ENCODE data around the gene MORN1.
"Not testable (repeated sequence)": the region's sequence is repeated elsewhere in the genome, so short reads cannot be mapped to it uniquely, and the experiment has no call there.

MORN1 gene

GRCh38 chr1:2391041-2391930, at the start of gene MORN1, which contains the start of gene RER1:
Gene MORN1 (minus strand): TSS chr1:2391554. CDS start chr1:2391533, 21 bp downstream.
Gene RER1 (plus strand): TSS chr1:2391841. CDS start chr1:2395791, 3,950 bp downstream.
- DNase-seq (ENCODE audit: low read depth in 2 of 2): peak; percentile 97 to 98

GRCh38 chr1:2440346-2440745, 49.0 kb upstream of the MORN1 start:
- DNase-seq (ENCODE audit: low read depth in 2 of 2): not testable (repeated sequence)

GRCh38 chr1:2439369-2439768, 48.0 kb upstream of the MORN1 start:
- DNase-seq (ENCODE audit: low read depth in 2 of 2): no peak

DNA sequence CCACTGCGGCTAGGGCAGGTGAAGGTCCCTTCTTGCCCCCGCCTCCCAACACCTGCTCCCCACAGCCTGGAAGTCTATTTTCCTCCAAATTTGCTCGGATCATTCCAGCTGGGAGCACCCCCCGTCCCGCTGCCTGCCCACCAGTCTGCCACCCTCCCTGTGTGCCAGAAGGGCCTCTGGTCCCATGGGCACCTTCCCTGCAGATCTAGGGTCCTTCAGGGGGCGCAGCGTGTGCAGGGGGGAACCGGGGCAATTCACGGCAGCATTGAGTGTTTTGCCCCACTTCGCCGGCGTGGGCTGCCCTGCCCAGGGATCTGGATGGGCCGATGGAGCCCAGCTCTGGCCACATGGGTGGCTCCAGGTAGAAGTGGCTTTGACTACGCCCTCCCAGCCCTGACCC, 47.3 kb upstream of the MORN1 start:
- DNase-seq (ENCODE audit: low read depth in 2 of 2): no peak

DNA sequence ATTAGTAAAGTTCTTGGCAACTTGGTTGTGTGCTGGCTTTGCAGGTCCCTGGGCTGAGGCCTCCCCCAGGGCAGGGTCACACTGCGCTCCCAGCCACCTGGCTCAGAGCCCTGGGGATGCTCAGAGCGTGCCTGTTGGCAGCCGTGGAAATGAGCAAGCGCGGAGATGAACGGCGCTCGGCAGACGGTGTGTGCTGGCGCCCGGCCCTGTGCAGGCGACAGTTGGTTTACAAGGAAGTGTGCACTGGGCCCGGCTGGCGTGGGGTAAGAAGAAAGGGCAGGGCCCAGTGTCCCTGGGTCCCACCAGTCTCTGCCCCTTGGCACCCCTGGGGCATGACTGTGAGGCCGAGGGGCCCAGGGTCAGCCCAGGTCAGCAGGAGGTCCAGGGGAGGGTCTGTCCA, 46.7 kb upstream of the MORN1 start:
- DNase-seq (ENCODE audit: low read depth in 2 of 2): no peak

- DNase-seq (ENCODE audit: low read depth in 2 of 2): no peak
Observed at GRCh38 chr1:2437617-2438016, 46.3 kb upstream of the MORN1 start.

DNA sequence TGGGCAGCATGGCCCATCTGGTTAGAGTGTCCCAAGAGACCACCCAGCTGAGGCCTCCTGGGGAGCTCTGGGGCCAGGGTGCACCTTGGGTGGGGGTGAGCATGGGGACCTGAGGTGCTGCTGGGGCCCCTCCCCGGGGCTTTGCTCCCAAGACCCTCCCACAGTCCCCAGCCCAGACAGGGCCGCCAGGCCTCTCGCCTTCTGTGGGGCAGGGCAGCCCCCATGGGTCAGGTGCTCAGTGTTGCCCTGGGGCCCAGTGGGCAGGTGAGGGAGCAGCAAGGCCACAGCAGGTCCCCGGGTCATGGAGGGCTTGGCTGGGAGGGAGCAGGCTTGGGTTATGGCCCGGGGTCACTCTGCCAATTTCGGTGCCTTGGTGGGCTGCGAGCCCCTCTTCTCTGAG, 45.5 kb upstream of the MORN1 start:
- DNase-seq (ENCODE audit: low read depth in 2 of 2): no peak

DNA sequence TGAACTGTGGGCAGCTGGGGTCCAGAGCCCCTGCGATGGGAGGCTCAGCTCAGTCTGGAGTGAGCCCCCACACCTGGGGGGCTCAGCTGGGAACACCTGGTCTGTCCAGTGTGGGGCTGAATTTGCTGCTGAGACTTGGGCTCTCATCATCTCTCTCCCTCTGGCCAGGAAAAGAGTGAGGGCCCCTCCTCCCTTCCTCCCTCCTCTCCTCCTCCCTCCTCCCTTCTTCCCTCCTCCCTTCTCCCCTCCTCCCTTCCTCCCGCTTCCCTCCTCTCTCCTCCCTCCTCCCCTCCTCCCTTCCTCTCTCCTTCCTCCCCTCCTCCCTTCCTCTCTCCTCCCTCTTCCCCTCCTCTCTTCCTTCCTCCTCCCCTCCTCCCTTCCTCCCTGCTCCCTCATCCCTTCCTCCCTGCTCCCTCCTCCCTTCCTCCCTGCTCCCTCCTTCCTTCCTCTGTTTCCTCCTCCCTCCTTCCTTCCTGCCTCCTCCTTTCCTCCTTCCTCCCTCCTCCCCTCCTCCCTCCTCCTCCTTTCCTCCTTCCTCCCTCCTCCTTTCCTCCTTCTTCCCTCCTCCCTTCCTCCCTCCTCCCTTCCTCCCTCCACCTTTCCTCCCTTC, 44.5 kb upstream of the MORN1 start:
- no peak for DNase-seq (ENCODE audit: low read depth in 2 of 2)

- no peak for DNase-seq (ENCODE audit: low read depth in 2 of 2)
Observed at GRCh38 chr1:2435091-2435490, 43.7 kb upstream of the MORN1 start.

DNA sequence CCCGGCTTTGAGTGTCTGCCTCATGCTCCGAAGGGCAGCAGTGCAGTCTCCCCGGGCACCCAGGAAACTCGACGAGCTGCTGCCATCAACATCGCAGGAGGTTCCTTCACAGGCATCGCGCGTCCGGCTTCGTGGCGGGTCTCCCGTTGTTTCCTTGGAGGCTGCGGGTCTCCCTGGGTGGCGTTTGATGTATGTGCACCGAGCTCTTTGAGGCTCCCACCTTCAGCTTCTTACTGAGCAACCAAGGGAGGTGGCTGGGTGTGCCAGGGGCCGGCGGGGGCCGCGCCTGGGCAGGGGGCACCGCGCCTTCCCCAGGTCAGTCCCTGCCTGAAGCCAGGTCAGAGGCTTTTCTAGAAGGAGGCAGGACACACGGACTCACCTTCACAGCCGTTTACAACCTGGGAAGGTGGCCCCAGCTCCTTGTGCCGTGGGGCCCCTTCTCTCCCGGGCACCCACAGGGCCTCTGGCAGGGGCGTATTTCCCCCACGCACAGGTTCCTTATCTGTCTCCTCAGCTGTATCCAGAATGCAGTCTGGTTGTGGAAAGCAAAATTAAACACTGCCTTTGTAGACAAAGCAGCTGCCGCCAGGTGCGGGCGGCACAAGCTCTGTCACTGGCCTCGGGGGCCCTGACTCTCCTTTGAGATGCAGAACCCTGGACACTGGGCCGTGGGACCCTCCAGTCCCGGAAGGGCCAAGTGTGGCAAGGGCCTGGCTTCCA, 42.7 kb upstream of the MORN1 start:
- no peak for DNase-seq (ENCODE audit: low read depth in 2 of 2)

DNA sequence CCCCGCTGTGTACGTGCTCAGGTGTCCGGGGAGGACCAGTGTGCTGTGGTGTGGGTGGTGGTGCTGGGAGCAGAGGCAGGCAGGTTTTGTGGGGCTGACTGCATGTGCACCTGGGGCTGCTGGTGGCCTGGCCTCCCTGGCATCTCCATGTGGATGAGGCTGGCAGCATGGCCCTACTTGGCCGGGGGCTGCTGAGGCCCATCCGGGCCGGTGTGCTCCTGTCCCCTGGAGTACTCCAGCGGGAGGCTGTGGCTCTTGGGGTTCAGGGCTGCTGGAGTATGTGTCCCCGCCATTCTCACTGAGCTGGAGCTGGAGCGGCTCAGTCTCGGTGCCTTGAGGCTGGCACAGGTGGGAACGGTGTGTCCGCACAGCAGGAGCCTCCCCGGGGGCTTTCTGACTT, 41.8 kb upstream of the MORN1 start:
- DNase-seq (ENCODE audit: low read depth in 2 of 2): no peak

DNA sequence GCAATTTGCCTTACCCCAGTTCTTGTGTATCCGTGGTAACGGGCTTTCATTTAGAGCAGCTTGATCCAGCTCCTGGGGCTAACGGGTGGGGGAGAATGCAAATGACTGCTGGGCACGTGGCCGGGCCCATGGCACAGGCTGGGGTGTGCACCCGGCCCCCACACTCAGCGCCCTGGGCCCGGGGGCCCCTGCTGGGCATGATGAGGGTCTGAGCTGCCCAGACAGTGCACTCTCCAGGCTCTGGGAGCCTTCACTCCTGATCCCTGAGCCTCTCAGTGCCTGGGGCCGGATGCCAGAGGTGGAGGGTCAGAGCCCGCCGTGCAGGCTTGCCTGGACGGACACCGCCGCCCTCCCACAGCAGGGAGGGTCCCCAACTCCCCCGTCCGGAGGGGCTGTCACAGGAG, 41.1 kb upstream of the MORN1 start:
- DNase-seq (ENCODE audit: low read depth in 2 of 2): no peak

DNA sequence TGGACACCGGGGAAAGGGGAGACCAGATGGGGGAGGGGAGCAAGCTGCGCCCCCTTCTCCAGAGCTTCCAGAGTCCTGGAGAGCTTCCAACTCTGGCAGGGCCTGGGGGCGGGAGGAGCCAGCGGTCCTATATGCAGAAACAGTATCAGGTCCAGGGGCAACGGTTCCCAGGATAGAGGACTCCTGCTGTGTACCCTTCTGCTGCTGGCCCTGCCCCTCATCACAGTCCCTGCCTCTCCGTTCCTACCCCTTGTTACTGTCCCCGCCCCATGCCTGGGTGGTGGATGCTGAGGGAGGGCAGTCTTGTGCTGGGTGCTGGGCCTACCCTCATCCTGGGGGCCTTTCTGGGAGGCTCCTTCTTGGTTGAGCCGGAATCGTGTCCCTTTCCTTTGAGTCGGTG, 40.2 kb upstream of the MORN1 start:
- DNase-seq (ENCODE audit: low read depth in 2 of 2): no peak

GRCh38 chr1:2431103-2431502, 39.7 kb upstream of the MORN1 start:
- no peak for DNase-seq (ENCODE audit: low read depth in 2 of 2)

DNA sequence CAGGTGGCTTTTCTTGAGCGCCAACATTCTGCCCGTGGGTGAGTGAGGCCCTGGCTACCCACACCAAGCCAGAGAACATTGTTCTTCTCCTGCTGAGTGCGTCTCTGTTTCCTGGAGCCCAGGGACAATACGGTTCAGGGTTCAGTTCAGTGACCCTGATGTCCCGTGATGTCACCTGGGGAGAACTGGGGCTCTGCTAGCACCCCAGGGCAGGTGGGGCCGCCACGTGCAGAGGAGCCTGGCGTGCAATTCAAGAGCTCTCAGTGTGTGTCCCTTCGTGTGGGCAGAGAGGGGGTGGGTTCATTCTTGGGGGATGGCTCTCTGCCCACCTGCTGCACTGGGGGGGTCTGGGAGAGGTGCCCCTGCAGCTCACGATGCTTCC, 39.2 kb upstream of the MORN1 start:
- no peak for DNase-seq (ENCODE audit: low read depth in 2 of 2)

DNA sequence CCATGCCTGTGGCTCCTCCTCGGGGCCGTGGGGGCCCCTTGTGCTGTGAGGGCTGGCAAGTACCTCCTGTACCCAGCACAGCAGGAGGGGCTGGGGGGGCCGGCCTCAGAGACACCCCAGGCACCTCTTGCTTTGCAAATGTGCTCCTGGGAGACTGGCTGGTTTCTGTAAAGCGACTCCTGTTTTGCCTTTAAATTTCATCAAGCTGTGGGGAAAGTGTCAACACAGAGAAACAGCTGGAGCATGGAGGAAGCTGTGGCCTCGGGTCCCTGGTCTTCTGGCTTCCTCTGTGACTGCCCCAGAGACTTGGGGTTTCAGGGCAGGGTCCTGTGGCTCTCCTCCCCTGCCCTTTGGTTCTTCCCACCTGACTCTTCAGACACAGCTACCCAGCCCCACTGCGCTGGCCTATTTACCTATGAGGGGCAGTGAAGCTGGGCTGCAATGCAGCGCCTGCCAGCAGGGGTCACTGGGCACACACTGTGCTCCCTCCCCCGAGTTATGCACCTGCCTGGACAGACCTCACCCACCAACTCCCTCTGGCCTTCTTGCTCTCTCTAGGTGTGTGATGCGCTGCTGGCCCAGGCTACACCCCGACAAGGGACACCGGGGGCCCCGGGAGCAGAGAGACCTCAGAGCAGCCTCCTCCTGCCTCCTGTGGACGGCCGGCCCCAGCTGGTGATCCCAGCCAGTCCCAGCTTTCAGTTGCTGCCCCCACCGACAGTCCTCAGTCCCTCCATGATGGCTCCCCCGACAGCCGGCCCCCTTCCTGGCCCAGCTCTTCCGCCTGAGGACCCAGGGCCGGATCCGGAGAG, 38.6 kb upstream of the MORN1 start:
- DNase-seq (ENCODE audit: low read depth in 2 of 2): no peak

DNA sequence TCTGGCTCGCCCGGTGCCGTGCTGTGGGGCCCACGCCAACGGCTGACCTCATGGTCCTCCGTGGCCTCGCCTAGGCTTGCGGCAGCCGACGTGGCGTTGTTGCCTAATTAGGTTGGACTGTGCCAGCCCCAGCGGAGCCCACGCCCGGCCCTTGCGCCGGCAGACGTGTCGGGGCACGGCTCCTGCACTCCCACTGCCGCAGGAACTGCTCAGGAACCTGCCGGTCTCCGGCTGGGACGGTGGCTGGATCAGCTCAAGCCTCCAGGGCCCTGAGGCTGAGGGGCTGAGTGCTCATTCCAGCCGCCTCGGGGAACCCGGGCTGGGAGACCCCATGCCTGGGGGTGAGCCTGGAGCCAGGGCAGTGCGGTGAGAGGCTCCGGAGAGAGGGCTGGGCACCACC, 37.1 kb upstream of the MORN1 start:
- DNase-seq (ENCODE audit: low read depth in 2 of 2): no peak

GRCh38 chr1:2427976-2428375, 36.6 kb upstream of the MORN1 start:
- DNase-seq (ENCODE audit: low read depth in 2 of 2): no peak

- no peak for DNase-seq (ENCODE audit: low read depth in 2 of 2)
Observed at GRCh38 chr1:2427051-2427450, 35.7 kb upstream of the MORN1 start.

DNA sequence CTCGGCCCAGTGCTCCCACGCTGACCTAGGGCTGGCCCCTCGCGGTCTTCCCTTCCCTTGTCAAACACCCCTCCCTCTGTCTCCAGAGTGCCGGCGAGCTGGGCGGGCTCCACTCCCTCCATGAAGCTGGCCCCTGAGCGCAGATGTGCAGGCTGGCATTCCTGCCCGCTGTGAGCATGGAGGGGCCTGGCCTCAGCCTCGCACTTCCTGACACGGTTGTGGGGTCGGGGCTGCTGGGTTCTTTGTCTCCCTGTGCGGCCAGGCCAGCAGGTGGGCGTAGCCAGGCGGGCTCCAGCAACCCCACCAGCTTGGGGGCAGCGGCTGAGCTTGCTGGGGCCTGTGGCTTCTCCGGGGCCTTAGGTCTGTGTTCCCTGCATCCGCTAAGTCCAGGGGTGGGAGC, 35.2 kb upstream of the MORN1 start:
- no peak for DNase-seq (ENCODE audit: low read depth in 2 of 2)

GRCh38 chr1:2425892-2426291, 34.5 kb upstream of the MORN1 start:
- DNase-seq (ENCODE audit: low read depth in 2 of 2): no peak

DNA sequence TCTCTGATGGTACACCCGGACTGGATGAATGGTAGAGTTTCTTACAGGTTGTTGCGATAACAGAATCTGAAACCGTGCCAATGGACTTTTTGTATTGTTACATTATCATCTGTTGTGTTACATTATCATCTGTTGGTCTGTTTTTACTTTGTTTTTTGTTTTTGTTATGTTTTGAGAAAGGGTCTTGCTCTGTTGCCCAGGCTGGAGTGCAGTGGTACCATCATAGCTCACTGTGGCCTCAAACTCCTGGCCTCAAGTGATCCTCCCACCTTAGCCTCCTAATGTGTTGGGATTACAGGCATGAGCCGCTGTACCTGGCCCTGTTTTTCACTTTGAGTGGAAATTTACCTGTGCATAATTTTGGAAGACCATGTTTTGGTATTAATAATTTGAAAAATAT, 31.2 kb upstream of the MORN1 start:
- DNase-seq (ENCODE audit: low read depth in 2 of 2): no peak
